ENCODE measurements around the gene DENND6A.

- TF ChIP-seq POLR2A (IDR thresholded peaks at IDR 0.05) (peak; percentile 100), CTCF (IDR thresholded peaks at IDR 0.05) (peak in 1 of 5 experiments; percentile 18)
Measured at GRCh38 chr3:57597127-57597923, 95.6 kb downstream of the DENND6A start, which contains the start of gene ARF4.
